ENCODE data around the gene TMOD2. TPM values are rescaled to one million over a fixed set of nuclear protein-coding genes. Genes with fewer than 3 reads are reported as not detected.

The TMOD2 gene
- total and polyA plus RNA-seq, 2 experiments from 2014 or later, result 3.0 to 5.9 TPM

- no peak overlapping the region for H2AFZ ChIP-seq
- H3K27me3 Mint-ChIP-seq (ENCODE audit: insufficient read depth, low read depth, poor library complexity), result no peaks in the 10 kb centered on the region
- H3K4me1 Mint-ChIP-seq, result peaks cover 1% of the 10 kb centered on the region; the same call in 1 of the 3 replicates
- H3K27ac ChIP-seq (ENCODE audit: low read depth), result no peak overlapping the region
- no peaks in the 10 kb centered on the region for H3K4me1 ChIP-seq (ENCODE audit: insufficient read depth)
- H3K27me3 ChIP-seq (ENCODE audit: insufficient read depth), result no peaks in the 10 kb centered on the region
- peaks cover 3% of the 10 kb centered on the region; the same call in 2 of the 3 replicates for H3K9me3 Mint-ChIP-seq
- no peaks in the 10 kb centered on the region for H3K36me3 ChIP-seq (ENCODE audit: insufficient read depth)
- no peaks in the 10 kb centered on the region for H4K20me1 ChIP-seq (replicated peaks; ENCODE audit: insufficient read depth)
- H3K9me2 ChIP-seq (ENCODE audit: insufficient read depth), result no peaks in the 10 kb centered on the region
- H3K4me2 ChIP-seq, result no peak overlapping the region
- H3K4me3 Mint-ChIP-seq, result no peak overlapping the region
- DNase-seq (ENCODE audit: low spot score), result no peak
- TF ChIP-seq JUNB (IDR thresholded peaks at IDR 0.05; ENCODE audit: unreplicated experiment), result no peak
- TF ChIP-seq ZNF114 (CRISPR knock-in tag; IDR thresholded peaks at IDR 0.05), result no peak
- no peak for TF ChIP-seq CTCF (conservative IDR thresholded peaks at IDR 0.05; ENCODE audit: low read depth in 2 of 2)
- H3F3A ChIP-seq (replicated peaks; ENCODE audit: low read depth), result no peaks in the 10 kb centered on the region
- peaks cover 9% of the 10 kb centered on the region for H3K36me3 Mint-ChIP-seq (ENCODE audit: low read depth)
- H3K4me3 ChIP-seq, result no peak overlapping the region
- no peaks in the 10 kb centered on the region for H3K79me2 ChIP-seq (replicated peaks; ENCODE audit: insufficient read depth)
- ATAC-seq, result no peak
- H3K27ac Mint-ChIP-seq, result no peak overlapping the region
Observed at GRCh38 chr15:51781506-51781905, 30.1 kb downstream of the TMOD2 start.

- Mint-ChIP-seq H3K27ac (no peak overlapping the region), H3K4me3 (no peak overlapping the region), H3K27me3 (ENCODE audit: insufficient read depth, low read depth, poor library complexity) (no peaks in the 10 kb centered on the region), H3K9me3 (peaks cover 3% of the 10 kb centered on the region; the same call in 2 of the 3 replicates), H3K36me3 (ENCODE audit: low read depth) (peaks cover 11% of the 10 kb centered on the region), H3K4me1 (peaks cover 6% of the 10 kb centered on the region; the same call in 1 of the 3 replicates)
- no peaks in the 10 kb centered on the region for H3K36me3 ChIP-seq (ENCODE audit: insufficient read depth)
- no peaks in the 10 kb centered on the region for H3F3A ChIP-seq (replicated peaks; ENCODE audit: low read depth)
- H3K4me1 ChIP-seq (ENCODE audit: insufficient read depth), result no peaks in the 10 kb centered on the region; the same call in 1 of the 2 replicates
- H4K20me1 ChIP-seq (replicated peaks; ENCODE audit: insufficient read depth), result no peaks in the 10 kb centered on the region
- no peak overlapping the region for H3K27ac ChIP-seq (ENCODE audit: low read depth)
- H3K4me2 ChIP-seq, result no peak overlapping the region
- peak; percentile 90 for ATAC-seq
- H3K27me3 ChIP-seq (ENCODE audit: insufficient read depth), result no peaks in the 10 kb centered on the region
- DNase-seq (ENCODE audit: low spot score), result peak; percentile 76
- no peaks in the 10 kb centered on the region for H3K9me2 ChIP-seq (ENCODE audit: insufficient read depth)
- no peak overlapping the region for H2AFZ ChIP-seq
- H3K4me3 ChIP-seq, result no peak overlapping the region
- peak; percentile 82 to 91 for TF ChIP-seq CTCF (conservative IDR thresholded peaks at IDR 0.05; ENCODE audit: low read depth in 2 of 2)
- no peak for TF ChIP-seq JUNB (IDR thresholded peaks at IDR 0.05; ENCODE audit: unreplicated experiment)
- no peaks in the 10 kb centered on the region for H3K79me2 ChIP-seq (replicated peaks; ENCODE audit: insufficient read depth)
Observed at GRCh38 chr15:51782357-51782896, 31.0 kb downstream of the TMOD2 start.

- no peak overlapping the region for H3K4me2 ChIP-seq
- H3K4me3 Mint-ChIP-seq, result no peak overlapping the region
- H3K36me3 Mint-ChIP-seq (ENCODE audit: low read depth), result peaks cover 11% of the 10 kb centered on the region
- TF ChIP-seq JUNB (IDR thresholded peaks at IDR 0.05; ENCODE audit: unreplicated experiment) (no peak), NANOG (IDR thresholded peaks at IDR 0.05; ENCODE audit: borderline replicate concordance) (no peak), CREB1 (CRISPR knock-in tag; IDR thresholded peaks at IDR 0.05; ENCODE audit: low read depth) (no peak), ETS1 (IDR thresholded peaks at IDR 0.05) (no peak), CTCF (conservative IDR thresholded peaks at IDR 0.05; ENCODE audit: low read depth in 2 of 2) (no peak), POLR2AphosphoS5 (IDR thresholded peaks at IDR 0.05; ENCODE audit: low read depth) (no peak)
Observed at GRCh38 chr15:51783967-51784366, 32.6 kb downstream of the TMOD2 start.

More at GRCh38 chr15:51783967-51784366, 32.6 kb downstream of the TMOD2 start:
- Mint-ChIP-seq H3K4me1 (peaks cover 8% of the 10 kb centered on the region; the same call in 1 of the 3 replicates), H3K9me3 (peaks cover 3% of the 10 kb centered on the region; the same call in 2 of the 3 replicates), H3K27ac (no peak overlapping the region), H3K27me3 (ENCODE audit: insufficient read depth, low read depth, poor library complexity) (no peaks in the 10 kb centered on the region)
- Histone ChIP-seq H4K20me1 (replicated peaks; ENCODE audit: insufficient read depth) (no peaks in the 10 kb centered on the region), H3K27ac (ENCODE audit: low read depth) (no peak overlapping the region), H3K9me2 (ENCODE audit: insufficient read depth) (no peaks in the 10 kb centered on the region), H3K4me1 (ENCODE audit: insufficient read depth) (no peaks in the 10 kb centered on the region; the same call in 1 of the 2 replicates), H3F3A (replicated peaks; ENCODE audit: low read depth) (no peaks in the 10 kb centered on the region), H3K36me3 (ENCODE audit: insufficient read depth) (no peaks in the 10 kb centered on the region), H3K4me3 (no peak overlapping the region), H3K27me3 (ENCODE audit: insufficient read depth) (no peaks in the 10 kb centered on the region), H3K79me2 (replicated peaks; ENCODE audit: insufficient read depth) (no peaks in the 10 kb centered on the region), H2AFZ (no peak overlapping the region)
- DNase-seq (ENCODE audit: low spot score) (no peak), ATAC-seq (no peak)
